HTERT RPE-1 (cell line): Measurements from ENCODE around the gene CA12.
"Not testable (repeated sequence)": the region's sequence is repeated elsewhere in the genome, so short reads cannot be mapped to it uniquely, and the experiment has no call there.

Source experiments
- in situ Hi-C: fragments of 300-500 bp; cut with MboI; formaldehyde crosslinking; loops from 4 replicates; pipeline ENCODE4 v1.14.3; 2020; ENCODE audit warnings: low sequenced_read_pairs

Gene CA12

DNA sequence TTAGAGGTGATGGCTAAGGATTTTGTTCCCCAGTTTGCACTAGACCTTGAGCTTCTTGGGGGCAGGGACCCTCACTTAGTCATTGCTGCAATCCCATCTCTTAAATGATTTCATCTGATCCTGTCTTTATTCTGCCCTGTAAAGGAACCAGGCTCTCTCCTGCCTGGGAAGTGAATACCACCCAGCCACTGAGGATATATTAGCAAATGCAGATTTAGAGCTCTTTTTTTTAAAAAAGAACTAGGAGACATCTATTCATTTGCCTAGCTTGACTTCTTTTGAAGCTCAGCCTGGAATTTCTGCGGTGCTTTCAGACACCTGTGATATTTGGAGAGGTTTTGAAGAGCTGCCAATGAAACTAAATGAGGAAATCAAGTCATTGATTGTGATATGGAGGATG lies 41.8 kb downstream of the CA12 start:
- in situ Hi-C loops = no loop called here

DNA sequence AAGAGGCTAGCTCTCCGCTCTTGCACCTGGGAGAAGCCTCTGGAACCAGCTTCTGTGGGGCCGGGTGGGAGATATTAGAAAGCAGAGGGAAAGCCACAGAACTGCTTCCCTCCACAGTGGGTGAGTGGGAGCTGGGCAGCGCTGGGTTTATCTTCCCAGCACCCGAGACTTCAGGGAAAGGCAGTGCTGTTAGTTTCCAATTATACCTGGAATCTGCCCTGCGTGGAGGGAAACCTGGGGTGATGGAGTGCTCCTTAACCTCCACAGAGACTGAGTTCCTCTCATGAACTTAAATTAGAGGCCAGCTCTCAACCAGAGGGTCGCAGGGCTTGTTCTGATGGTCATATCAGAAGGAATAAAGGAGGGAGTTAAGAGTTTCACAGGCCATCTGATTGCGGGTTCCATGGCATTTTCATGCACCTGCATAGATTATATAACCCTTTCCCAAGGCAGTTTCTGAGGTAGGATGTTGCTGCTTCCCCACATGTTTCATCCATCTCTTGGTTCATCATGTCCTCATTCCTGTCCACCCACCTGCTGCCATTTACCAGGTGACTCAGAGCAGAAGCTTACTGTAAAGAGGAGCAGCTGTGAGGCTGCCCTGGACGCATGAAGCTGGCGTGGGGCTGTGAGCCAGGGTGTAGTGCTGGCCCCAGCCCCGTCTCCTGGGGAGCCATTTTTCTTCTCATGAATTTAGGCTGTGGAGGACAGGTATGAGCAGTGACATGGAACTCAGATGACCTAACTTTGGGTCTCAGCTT lies 42.5 kb downstream of the CA12 start:
- in situ Hi-C loops = no loop called here

DNA sequence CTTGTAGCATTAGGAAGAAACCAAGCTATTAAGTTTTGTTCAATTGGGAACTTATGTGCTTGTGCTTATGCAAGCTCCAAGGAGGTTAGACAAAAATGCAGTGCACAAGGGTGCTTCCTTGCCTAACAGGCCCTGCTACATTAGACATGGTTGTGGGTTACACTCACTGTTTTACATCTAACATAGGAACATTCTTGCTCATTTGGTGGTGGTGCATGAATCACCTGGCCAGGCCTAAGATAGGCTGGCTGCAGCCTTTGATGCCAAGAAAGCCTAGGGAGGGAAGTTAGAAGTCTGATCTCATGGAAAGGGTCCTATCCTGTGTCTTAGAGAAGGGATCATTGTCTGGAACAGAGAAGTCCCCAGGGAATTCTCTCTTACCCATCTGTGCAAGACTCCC lies 43.5 kb downstream of the CA12 start:
- in situ Hi-C loops = no loop called here

DNA sequence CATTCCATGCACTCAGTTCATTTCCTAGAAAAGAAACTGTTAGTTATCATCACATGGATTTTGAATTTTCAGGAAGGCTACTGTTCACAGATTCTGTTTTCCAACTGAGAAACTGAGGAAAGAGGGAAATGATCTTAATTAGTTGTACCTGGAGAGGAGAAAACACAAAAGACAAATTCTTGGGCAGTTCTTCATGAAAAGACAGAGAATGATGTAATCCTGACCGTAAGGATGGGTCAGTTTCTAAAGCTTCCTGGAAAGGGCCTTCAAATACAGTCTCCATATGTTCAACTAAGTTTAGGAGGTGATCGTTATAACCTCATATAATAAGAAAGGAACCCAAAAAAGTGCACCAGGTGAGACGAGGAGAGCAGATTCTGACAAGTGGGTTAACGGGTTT lies 44.6 kb downstream of the CA12 start:
- in situ Hi-C loops = no loop called here

DNA sequence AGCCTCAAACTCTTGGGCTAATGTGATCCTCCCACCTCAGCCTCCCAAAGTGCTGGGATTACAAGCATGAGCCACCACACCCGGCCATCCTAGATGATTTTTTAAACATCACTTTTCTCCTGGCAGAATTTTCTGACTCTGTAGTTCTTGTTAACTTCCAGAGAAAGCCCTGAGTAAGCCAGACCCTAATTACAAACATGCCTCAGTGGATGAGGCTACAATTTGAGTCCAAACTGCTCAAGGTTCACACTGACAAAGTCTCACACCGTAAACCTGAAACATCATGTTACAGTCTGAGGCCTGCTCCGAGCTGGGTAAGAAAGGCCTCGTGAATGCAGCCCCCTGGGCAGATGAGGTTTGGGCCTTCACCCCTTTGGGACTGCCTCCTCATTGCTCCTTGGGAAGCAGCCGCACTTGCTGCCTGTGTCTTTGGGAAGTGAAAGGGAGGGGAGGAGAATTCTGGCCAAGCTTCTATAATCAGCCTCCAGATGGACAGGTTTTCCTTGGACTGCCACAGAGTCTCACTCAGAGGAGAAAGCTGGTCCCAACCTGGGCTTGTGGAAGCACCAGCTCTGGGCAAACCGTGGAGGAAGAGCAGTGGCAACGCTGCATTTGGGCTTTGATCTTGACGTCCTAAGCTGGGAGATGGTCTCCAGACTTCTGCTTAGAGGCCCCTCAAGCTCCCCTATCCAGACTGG lies 46.0 kb downstream of the CA12 start:
- in situ Hi-C loops = no loop called here

DNA sequence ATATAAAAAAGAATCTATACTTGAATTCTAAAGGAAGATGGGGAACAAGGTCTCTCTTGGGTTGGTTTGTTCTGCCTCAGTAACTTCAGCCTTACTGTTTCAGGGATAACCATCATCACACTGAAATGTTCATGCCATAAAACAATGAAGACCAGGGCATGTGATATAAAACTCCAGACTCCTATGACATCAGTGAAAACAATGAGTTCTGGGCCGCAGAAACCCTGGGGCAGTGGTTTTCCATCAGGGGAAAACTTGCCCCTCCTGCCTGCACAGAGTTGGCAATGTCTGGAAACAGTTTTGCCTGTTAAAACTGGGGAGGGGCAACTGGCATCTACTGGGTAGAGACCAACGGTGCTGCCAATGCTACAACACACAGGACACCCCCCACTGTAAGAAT lies 46.8 kb downstream of the CA12 start:
- in situ Hi-C loops = no loop called here

DNA sequence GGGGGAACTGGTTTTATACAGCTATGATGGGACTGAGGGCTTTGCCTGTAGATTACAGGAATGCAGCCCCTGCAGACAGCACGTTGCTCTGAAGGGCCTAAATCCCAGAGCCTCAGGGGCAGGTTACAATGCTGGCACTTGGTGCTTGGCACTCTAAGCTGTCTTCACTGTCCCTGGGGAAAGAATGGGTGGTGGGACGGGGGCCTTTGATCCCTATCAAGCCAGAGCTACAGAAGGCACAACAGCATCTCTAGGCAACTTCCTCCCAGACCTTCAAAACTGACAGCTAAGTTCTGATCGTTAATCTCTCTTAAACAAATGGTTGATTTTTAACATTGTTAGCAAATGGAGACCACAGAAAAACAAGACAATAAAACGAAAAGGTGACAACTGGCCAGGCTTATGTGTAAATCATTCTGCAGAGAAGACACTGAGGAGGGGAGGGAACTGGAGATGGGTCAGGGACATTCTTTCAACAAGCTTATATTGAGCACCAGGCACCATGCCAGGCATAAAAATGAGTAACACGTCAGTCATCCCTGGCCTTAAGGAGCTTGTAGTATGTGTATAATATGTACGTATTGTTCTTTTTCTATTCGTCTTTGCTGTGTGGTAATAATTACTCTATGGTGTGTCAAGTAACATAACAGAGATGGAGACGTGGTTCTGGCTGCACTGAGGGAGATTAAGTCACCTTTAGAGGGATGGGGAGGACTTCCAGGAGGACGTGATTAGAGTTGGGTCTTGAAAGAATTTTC lies 49.1 kb downstream of the CA12 start:
- in situ Hi-C loops = no loop called here

DNA sequence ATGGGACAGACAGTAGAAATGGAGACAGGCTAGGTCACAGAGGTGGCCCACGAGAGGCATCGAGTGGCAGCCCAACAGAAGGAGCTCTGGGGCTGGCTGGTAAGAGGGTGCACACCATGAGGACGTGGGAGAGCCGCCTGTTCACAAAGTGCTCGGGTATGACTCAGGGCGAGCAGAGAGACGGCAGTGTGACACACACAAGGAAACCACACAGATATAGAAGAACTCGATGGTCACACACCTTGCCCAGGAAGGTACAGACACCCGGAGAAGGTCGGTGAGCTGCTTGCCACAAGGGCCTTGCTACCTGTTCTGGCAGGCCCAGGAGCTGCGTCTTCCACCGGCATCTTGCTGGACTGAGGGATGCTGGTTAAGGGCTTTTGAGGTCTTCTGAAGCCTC lies 50.2 kb downstream of the CA12 start:
- in situ Hi-C loops = no loop called here

DNA sequence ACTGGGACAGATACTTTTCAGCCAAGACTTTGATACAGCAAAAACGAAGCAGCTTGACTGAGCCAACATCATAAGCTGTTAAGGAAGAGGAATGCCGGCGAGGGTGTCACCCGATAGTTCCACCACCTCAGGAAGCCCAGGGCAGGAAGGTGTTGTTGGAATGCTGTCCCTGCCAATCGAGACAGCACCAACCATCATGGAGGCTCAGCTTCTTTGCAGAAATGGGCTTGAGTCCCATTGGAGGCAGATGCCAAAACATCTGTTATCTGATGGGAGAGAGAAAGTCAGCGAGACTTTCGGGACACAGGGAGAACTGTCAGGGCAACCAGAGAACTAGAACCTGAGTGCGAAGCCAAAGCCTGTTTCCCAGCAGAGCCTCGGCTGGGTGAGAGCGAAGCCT lies 50.7 kb downstream of the CA12 start:
- in situ Hi-C loops = no loop called here

DNA sequence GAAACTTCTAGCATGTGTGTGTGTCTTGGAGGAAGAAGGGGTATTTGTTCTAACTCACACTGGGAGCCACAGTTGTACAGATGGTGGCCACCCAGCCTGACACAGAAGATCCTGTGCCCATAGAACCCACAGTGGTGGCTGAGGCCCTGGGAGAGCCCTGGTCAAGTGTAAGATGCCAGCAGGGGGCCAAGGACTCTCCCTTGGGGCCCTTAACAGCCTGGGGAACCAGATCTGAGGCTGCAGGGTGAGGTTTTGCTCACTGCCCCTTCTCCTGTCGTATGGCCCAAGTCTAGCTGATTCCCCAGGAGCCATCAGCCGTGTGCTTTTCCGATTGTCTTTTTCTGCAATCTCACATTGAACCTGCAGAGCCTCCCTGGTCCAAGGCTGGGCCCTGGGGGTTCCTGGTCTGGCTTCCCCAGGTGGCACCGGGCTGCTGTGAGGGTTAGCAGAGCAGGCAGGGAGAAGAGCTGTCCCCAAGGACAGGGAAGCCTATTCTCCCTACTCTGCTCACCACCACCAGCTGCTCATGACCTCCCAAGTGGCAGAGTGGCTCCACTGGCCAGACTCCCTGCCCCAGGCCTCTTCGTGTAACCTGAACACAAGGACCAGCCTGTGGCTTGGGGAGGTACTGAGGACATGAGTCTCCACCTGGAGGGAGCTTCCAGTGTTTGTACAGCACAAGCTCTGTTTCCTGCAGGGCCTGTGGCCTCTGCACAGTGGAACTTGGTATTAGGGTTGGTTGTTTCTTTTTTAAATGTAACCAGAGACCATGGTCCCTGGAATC lies 51.9 kb downstream of the CA12 start:
- in situ Hi-C loops = no loop called here

DNA sequence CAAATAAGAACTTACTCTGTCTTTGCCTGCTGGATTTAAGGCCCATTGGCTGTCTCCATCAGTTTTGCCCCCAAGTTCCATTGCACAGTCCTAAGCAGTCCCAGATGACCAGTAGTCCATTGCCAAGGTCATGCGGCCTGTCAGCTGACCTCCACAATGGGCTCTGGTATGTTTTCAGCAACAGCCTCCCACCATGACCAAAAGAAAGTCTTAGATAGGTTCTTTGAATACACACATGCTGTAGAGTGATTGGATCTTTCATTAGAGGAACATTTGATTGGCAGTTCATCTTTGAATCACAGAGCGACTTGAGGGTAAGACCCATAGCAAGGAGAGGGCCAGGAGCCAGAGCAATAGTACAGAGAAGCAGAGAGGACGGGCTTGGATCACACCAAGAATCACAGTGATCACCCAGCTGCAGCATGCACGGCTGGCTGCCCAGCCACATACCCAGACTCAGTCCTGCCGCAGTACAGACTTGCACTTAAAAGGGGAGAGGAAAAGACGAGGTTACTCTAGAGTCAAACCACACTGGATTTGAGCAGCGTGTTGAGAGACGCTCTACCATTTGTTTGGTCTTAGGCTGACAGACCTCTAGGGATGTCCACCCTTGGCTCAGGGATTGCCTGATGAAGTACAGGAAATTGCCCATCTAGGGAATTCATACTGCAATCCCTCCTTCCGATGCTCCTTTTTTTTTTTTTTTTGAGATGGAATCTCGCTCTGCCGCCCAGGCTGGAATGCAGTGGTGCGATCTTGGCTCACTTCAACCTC lies 53.8 kb downstream of the CA12 start:
- in situ Hi-C loops = no loop called here

DNA sequence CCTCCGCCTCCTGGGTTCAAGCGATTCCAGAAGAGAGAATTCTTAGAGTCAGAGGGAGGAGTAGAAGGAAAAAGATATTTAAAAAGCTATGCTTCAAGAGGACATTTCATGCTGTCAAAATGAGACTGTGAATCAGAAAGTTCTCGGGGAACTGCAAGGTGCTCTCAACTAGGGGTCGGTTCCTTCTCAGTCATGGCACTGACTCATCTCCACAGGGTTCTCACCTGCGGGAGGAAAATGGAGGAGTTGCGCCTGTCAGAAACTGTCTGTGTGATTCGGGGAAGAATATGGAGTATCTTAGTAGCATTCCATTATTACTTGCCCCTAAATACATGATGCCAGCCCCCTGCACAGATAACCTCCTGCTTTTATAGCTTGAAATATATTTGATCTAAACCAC lies 56.9 kb downstream of the CA12 start:
- in situ Hi-C loops = no loop called here

DNA sequence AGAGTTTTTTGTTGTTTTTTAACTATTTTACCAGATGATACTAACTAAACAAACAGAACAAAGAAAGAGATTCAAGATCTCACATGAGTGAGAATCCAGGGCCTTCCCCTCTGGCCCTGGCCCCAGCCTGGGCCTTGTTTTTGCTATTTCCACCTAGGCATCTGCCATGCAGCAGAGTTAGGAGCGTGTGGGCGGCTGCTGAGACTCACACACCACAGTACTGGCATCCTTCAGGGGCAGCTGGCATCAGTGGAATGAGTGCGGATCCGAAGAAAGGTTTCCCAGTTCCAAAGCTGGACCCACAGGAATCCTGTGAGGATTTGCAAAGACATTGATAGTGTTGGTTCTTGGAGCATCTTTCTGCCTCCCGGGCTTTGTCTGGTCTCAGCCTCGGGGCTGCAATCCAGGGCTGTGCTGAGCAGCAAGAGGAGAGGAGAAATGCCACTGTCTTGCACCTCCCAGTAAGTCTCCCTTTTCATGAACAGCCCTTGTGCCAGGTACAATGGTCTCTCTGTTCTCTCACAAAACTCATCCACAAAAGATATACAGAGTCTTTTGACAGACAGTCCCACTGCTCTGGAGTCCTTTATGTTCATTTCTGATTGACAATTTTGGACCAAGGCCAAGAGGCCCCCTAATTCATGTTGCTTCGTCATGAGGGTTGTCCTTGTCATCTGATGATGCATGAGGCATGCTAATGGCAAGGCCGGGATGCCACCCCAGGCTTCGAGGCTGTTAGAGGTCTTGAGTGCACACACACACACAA lies 57.7 kb downstream of the CA12 start:
- in situ Hi-C loops = no loop called here

DNA sequence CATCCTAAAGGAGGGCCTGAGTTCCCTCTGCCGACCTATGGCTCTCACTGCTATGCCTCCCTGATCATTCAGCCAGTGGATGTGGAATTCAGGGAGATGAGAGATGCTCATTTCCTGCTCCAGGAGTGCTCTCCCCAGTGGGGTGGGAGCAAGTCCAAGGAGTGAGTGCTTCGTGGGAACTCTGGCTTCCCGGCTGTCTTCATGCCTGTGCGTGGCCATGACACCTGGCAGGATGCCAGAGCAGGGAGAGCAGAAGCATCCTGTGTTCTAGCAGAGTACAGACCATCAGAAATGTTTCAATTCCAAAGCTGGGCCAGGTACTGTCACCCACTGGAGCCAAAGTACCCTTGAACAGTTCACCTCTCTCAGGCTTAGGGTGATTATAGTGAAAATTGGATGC lies 59.1 kb downstream of the CA12 start:
- in situ Hi-C loops = no loop called here

DNA sequence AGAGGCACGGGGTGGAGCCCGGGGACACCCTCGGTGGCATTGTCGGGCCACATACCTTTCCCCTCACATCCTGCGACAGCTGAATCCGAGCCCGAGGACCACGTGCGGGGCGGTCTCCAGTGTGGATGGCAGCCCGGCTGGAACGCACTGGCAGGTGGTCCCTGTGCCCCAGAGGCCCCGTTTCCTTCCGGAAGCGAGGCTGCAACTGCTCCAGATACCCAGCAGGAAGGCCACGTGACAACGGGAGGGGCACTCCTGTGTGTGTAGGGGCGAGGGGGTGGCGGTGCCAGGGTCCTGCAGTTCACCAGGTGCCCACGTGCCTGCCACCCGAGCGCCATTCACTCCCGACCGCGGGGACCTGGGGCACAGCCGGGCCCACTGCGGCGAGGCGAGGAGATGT lies 60.2 kb downstream of the CA12 start:
- in situ Hi-C loops = no loop called here

DNA sequence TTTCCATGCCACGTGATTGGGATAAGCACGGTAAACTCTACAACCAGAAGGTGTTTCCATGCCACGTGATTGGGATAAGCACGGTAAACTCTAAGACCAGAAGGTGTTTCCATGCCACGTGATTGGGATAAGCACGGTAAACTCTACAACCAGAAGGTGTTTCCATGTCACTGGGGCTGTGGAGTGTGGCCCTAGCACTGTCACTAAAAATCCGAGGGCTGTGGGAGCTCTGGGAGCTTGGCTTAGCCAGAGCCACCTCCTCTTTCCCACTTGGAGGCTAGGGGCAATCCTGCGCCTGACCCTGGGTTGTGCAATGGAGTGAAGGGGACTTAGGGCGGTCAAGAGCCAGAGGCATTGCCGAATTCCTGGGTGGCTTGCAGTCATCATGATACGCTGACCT lies 60.7 kb downstream of the CA12 start:
- in situ Hi-C loops = not testable (repeated sequence)

DNA sequence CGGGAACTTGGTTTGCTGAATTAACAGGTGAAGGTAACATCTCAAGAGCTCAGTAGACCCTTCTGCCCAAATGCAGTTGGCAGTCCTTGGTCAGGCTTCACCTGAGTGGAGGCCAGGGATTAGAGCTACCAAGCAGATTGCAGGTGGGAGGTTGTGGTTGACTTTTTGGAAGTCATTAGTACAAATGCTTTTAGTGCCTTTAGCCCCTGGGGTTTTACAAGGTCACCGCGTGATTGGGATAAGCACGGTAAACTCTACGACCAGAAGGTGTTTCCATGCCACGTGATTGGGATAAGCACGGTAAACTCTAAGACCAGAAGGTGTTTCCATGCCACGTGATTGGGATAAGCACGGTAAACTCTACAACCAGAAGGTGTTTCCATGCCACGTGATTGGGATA lies 61.2 kb downstream of the CA12 start:
- in situ Hi-C loops = not testable (repeated sequence)

DNA sequence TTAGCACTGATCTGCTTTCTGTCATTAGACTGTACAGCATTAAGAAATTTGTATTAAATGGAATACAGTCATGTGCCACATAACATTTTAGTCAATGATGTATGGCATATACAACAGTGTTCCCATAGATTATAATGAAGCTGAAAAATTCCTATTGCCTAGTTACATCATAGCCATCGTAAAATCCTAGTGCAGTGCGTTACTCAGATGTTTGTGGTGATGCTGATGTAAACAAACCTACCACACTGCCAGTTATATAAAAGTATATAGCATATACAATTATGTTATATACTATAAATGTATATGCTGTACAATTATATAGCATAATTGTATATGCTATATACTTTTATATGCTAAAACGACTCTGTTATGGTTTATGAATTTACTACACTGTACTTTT lies 62.6 kb downstream of the CA12 start:
- in situ Hi-C loops = no loop called here

DNA sequence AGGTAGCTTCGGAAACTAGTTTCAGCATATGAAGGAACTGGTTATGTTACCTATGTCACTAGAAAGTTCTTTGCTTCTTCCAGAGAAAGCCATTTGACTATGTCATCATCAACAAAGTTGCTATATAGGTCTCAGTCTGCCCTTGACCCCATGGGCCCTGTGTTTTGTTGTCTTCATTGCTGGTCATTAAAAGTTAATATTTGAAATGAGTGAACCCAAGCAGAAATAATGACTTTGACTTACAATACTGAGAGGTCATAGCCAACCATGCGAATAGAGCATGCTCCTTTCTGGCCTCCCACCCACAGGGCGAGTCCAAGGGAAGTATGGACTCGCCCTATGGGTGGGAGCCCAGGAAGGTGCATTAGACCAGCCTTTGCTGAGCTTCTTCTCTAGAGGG lies 63.3 kb downstream of the CA12 start:
- in situ Hi-C loops = no loop called here

DNA sequence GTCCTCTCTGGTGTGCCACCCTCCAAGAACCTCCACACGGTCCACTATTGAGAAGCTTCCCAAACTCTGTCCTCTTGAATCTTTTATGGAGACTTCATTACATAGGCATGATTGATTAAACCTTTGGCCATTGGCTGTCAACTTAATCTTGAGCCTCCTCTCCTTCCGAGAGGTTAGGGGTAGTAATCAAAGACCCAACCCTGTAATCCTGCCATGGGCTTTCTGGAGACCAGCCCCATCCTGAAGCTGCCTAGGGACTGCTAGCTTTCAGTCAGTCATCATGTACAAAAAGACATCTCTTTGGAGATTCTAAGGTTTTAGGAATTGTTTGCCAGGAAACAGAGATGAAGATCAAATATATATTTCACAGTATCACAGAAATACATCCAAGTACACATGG lies 67.2 kb downstream of the CA12 start:
- in situ Hi-C loops = no loop called here
